Activated CD4-positive, alpha-beta T cell treated with anti-CD3 and anti-CD28 coated beads, Interleukin-2, Interleukin-6, amounts not matched to agents 100 ng/mL and 50 ng/mL, durations not matched to agents 16 hours and 8 hours (primary cell): ENCODE data around the gene FNDC1.

Experiments
- DNase-seq: peaks from one replicate; pipeline ENCODE4 v3.0.0-alpha.2; 2020

The FNDC1 gene

DNA sequence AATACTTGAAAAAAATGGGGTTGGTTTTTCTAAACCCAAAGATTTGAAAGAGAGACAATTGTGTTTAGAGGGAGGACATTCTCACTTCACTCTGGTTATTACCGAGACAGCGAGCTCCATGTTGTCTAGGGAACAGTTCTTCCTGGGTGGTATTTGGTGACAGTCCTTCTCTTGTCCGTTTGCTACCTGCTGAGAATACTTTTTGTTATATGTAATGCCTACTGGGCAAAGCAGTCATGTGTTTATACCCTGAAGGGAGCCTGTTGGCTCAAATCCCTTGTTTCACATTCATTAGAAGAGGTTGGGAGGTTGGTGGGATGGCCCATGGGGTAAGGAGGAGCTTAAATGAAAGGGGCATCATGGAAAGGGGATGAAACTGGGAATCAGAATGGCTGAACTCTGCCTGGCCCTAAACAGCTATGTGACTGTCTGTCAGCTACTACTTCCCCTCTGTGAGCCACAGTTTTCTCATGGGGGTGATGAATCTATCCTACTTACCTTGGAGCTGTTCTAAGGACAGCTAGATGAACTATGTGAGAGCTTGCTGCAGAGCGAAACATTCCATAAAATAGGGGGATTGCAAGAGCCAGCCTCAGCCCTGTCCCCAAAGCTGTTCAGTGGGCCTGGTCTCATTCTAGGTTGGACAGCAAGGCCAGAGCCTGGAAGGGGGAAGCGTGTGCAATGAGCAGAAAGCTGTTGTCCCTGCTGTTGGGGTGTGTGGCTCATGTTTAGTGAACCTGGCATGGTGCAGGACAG, 43.5 kb downstream of the FNDC1 start:
- no peak for DNase-seq

DNA sequence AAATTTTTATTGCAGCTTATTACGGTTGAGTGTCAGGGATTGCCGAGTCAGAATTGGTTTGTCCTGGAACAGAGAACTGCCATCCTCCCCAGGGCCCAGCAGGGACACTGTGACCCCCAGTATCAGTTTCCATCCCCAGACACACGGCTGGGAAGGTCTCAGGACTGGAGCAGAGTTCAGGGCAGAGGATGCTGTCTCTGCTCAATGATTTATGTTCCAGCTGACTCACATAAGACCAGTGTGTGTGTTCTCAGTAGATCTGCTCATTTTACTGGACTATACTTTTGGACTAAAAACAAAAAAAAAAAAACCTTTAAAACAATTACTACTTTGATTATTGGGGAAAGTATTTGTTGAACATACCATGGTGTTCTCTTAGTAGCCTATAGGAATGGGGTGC, 44.2 kb downstream of the FNDC1 start:
- DNase-seq, result no peak

DNA sequence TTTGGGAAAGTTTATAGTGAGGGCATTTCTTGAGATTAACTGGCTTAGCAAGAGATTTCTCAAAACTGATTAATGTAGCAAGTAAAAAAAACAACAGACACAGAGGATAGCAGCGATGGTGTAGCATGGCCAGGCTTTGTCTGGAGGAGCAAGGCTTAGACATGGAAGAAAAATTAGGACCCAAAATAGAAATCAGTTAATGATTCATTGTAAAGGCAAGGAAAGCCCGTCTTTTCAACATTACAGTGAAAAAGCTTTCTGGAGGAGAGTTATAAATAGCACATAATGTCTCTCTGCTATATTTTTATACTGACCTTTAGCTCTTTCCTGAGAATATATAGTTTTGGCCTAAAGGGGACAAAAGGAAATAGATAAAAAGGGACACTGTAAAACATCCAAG, 45.1 kb downstream of the FNDC1 start:
- DNase-seq, result no peak

DNA sequence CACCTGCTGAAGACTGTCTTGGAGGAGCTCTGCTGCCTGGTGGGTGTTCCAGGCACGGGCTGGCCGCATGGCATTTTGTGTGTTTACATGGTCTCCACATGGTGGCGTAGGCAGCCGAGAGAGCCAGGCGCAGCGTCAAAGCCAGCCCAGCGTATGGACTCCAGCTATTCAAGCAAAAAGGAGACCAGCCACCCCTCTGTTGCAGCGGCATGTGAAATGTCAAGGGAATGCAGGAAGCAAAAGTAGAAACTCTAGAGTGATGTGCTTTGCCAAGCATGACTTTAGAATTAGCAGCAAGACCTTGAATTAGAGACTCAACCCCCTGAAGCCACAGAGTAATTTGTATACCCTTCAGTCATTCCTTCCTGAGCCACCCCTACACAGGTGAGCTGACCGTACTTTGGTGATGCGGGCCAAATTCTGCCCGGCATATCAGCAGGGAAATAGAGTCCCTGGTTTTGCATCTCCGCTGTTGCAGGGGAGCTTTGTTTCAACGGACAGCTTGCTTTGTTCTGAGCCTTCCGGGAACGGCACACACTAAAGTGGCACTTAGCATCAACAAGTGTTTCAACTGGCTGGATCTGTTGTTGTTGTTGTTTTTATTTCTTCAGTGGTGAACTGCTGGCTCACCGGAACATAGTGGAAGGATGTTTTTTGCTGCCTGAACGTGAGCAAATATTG, 48.5 kb downstream of the FNDC1 start:
- peak; percentile 39 for DNase-seq

DNA sequence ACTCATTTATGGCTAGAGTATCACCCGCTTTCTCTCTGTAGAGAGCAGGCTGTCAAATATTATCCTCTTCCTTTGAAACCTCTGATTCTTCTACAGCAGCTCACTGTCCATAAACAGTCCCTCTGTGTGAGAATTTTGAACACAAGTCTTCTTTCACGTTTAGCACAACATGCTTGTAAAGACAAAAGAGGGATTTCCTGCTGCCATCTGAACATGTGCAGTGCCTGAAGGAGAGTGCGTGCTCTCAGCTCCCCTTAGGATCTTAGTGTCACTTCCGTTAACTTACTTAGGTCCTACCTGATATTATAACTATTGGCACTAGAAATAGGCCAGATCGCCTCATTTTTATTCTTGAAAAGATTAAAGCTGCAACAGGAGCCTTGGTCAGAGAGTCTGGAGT, 50.9 kb downstream of the FNDC1 start:
- DNase-seq, result no peak

DNA sequence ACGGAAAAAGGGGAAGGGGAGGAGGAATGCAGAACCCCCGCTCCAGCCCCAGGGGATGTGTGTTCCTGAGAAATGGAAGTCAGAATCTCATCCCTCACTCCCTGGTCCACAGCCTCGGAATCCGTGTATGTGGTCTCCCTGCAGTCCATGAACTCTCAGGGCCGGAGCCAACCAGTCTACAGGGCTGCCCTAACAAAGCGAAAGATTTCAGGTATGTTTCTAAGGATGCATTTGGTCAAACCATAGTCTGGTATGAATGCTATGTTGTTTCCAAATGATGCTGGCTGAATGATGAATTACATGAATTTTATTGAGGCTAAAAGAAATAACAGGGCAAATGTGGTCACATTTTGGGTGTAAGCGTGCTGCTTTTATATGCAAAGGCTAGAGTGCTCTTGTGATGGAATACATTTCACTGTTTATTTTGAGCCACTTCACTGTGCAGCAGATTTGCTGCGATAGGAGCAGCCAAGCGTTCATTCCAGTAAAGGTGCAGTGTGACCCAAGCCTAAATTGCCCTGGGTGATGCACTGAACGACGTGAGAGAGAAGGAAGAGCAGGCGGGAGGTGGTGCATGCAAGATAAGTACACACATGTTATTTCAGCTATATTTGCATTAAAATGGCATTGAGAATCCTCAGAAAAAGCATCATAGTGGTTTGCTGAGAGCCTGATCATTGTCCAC, 52.4 kb downstream of the FNDC1 start:
- DNase-seq, result no peak

DNA sequence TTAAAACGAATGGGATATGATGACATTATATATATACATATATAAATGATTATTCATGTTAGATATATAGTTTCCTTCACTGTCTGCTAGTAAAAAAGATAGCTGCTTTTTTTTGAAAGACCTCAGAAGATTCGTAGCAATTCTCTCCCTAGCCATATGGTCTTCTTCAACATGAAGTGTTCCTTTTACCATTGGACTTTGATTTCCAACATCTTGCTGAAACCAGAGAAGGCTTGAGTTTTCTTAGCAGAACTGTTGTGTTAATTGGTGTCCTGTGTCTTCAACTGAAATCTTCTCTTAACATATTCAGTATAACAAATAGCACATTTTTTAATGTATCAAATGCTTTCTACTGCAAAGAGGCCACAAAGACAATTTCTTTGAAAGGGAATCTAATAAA, 55.3 kb downstream of the FNDC1 start:
- no peak for DNase-seq

DNA sequence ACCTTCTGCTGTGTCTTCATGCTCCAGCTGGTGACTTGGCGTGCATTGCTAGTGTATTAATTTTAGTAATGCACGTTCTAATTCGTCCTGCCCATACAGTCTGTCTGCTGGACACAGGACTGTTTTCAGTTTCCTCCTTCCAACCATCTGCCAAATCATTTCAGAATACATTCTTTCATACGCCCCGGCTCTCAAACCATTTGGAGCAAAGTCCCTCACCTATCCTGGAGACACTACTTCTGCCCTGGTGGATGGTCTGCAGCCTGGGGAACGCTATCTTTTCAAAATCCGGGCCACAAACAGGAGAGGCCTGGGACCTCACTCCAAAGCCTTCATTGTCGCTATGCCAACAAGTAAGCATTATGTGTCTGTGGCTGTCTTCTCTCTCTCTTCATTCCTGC, 60.5 kb downstream of the FNDC1 start:
- DNase-seq, result no peak

DNA sequence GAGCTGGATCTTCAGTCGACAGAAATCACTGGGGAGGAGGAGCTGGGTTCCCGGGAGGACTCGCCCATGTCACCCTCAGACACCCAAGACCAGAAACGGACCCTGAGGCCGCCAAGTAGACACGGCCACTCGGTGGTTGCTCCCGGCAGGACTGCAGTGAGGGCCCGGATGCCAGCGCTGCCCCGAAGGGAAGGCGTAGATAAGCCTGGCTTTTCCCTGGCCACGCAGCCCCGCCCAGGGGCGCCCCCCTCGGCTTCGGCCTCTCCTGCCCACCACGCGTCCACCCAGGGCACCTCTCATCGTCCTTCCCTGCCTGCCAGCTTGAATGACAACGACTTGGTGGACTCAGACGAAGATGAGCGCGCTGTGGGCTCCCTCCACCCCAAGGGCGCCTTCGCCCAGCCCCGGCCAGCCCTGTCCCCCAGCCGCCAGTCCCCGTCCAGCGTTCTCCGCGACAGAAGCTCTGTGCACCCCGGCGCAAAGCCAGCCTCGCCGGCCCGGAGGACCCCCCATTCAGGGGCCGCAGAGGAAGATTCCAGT, 63.0 kb downstream of the FNDC1 start:
- no peak for DNase-seq

DNA sequence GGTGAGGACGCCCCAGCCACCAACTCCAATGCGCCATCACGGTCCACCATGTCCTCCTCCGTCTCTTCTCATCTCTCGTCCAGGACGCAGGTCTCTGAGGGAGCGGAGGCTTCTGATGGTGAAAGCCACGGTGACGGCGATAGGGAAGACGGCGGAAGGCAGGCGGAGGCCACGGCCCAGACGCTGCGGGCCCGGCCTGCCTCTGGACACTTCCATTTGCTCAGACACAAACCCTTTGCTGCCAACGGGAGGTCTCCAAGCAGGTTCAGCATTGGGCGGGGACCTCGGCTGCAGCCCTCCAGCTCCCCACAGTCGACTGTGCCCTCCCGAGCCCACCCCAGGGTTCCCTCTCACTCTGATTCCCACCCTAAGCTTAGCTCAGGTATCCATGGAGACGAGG, 63.6 kb downstream of the FNDC1 start:
- DNase-seq, result no peak

DNA sequence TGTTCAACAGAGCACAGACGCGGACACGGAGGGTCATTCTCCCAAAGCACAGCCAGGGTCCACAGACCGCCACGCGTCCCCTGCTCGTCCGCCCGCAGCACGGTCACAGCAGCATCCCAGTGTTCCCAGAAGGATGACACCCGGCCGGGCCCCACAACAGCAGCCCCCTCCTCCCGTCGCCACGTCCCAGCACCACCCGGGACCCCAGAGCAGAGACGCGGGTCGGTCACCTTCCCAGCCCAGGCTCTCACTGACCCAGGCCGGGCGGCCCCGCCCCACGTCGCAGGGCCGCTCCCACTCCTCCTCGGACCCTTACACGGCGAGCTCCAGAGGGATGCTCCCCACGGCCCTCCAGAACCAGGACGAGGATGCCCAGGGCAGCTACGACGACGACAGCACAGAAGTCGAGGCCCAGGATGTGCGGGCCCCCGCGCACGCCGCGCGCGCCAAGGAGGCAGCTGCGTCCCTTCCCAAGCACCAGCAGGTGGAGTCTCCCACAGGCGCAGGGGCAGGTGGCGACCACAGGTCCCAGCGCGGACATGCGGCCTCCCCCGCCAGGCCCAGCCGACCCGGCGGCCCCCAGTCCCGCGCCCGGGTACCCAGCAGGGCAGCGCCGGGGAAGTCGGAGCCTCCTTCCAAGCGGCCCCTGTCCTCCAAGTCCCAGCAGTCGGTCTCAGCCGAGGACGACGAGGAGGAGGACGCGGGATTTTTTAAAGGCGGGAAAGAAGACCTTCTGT, 64.3 kb downstream of the FNDC1 start:
- no peak for DNase-seq

DNA sequence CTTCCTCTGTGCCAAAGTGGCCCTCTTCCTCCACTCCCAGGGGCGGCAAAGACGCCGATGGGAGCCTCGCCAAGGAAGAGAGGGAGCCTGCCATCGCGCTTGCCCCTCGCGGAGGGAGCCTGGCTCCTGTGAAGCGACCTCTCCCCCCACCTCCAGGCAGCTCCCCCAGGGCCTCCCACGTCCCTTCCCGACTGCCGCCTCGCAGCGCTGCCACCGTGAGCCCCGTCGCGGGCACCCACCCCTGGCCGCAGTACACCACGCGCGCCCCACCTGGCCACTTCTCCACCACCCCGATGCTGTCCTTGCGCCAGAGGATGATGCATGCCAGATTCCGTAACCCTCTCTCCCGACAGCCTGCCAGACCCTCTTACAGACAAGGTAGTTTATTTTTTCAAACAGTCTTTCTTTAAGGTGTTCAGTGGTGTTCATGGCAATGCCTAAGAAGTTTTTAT, 64.9 kb downstream of the FNDC1 start:
- DNase-seq, result no peak

DNA sequence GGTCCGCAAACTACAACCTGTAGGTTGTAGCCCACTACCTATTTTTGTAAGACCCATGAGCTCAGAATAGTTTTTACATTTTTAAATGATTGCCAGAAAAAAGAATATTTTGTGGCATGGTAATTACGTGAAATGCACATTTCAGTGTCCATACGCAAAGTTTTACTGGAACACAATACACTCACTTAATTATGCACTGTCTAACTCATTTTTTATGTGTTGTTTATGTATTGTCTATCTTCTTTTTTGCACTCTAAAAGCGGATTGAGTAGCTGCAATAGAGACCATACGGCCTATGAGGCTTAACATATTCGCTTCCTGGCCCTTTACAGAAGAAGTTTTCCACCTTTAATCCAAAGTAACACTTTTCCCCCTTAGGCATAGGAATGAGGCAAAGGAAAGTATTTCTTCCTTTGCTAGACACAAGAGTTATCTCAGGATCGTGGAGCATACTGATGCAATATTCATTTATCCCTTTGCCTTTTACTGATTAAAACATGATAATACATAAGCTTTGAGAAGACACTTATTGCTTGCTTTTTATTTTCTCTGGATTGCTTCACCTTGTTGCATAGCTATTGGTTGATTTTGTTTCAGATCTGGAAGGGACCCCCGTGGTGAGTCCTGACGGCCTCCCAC, 69.8 kb downstream of the FNDC1 start:
- no peak for DNase-seq

DNA sequence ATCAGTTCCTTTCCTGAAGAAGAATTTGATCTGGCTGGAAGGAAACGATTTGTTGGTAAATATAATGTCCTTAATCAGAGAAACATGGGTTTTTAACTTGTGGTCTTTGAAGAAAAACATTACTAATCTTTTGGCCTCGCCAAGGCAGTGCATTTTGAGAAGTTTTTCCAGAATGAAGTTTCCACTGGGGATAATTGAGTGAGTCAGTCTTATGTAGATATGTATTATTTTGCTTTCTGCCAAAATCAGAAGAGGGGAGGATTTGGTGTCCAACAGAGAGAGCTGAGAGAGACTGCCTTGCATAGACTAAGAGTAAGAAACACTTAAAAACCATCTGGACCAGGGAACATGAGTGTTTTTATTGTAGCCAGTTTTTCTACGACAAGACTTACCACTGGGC, 79.9 kb downstream of the FNDC1 start:
- no peak for DNase-seq

DNA sequence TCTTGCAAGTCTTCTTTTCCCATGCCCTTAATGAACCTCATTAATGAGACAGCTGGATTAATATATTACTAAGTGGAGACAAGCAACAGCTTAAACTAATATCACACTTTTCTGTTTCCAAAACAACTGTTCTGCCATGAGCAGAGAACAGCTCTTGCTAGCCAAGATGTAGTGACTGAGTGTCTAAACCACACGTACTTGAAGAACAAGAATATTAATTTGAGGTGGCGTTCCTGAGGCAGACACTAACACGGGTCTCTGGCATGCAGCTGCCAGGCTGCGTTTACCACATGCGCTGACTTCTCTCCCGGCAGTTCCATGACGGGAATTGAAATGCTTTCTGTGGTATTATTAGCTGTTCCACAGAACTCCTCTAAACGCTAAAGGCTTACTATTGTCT, 80.6 kb downstream of the FNDC1 start:
- no peak for DNase-seq

DNA sequence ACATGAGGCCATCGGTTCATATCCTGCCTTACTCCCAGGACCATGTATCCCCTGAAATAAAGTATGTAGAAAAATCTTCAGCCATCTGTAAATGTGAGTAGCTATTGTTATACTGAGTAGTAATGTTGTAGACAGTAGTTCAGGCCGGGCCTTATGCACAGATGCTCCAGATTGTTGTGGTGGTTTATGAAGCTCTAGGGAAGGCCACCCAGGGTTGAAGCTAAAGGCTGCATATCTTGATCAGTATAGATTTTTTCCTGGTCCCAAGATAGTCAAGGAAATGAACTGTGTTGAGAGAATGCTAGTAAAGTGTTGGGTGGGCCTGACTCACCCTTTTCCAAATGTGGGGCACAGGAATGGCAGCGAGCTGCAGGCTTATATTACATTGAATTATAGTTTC, 81.4 kb downstream of the FNDC1 start:
- no peak for DNase-seq

DNA sequence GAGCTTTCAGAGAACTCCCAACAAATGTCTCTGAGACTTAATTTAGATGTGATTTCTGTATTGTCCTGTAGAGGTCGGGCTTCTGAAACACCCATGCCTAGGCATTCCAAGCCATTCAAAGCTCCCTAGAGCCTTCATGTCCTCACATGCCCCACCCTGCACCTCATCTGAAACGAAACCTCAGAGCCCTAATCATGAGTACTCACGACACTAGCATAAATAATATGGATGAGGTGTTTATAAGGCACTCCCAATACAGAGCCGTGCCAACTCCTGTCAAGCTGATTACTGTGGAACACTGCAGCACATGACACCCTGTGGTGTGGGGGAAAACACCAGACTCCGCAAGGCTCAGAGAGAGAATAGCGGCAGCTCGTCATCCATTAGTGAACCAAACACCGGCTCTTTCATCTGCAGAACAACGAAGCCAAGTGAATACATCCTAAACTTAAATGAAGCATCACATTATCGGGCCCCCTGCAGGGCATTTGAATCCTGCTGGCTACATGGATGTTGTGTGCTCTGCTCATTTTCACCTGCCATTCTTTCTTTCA, 83.8 kb downstream of the FNDC1 start:
- peak; percentile 34 for DNase-seq

DNA sequence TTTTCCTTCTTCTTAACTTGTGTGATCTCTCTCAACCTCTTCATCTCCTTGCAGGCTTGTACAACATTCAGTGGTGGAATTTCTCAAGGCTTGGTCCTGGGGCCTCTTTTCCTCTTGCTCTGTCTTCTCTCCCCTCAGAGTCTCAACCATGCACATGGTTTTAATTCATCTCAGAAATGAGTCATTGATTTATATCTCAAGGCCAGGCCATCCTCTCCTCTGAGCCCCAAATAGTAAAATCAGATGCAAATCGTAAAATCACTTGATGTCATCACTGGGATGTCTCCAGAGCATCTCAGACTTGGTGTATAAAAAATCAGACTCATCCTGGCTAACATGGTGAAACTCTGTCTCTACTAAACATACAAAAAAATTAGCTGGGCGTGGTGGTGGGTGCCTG, 85.0 kb downstream of the FNDC1 start:
- DNase-seq, result no peak

DNA sequence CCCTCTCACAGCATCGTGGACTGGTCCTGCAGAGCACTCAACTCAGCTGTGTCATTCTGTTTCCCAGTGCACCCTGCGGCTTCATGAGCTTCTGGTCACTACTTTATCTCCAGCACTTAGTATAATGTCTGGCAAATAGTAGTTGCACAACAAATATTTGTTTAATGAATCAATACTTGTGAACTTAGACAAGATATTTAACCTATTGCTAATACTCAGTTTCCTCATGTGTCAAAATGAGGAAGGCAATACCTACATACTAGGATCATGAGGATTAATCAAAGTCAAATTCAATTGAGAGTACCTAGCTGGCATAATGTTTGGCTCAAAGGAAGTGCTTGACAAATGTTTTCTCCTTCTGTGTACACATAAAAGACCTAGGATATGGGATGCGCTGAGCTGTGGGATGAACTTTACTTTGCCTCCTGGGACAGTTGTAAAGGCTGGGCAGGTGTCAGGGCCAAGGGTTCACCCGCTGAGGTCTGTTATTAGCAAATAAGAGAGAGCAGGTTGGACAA, 86.3 kb downstream of the FNDC1 start:
- no peak for DNase-seq

DNA sequence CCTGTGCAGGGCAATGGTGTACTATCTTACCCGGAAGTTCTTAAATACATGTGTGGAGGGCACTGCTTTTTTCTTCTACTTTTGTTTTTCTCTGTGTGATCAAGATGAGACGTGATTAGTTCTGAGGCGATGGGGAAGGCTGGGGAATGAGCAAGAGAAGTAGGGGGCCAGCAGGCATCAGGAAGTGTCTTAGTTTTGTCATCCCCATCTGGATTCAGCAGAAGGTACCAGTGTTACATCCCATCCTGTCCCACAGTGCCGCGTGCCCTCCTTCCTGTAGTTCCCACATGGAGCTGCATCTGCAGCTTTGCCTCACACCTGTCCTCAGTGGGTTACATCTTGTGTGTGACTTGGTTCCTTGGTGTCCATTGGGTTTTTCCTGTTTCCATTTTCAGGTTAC, 86.9 kb downstream of the FNDC1 start:
- no peak for DNase-seq

DNA sequence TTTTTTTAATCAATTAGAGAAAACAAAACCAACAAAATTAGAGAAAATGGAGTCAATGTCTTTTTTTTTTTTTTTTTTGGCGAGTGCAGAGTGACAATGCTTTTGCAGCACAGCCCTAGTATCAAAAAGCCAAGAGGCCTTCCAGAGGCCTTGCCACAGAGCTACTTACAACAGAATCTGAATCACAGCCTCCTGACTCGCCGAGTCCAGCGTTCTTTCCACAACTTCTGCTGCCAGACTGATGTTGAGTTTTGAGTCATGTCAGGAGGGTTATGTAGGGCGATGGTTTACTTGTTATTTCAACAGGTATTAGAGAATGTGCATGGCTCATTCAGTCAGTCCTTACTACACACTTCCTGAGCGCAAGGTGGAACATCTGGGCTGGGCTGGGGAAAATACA, 88.6 kb downstream of the FNDC1 start:
- no peak for DNase-seq
